ENCODE data around the gene N4BP2.

DNA sequence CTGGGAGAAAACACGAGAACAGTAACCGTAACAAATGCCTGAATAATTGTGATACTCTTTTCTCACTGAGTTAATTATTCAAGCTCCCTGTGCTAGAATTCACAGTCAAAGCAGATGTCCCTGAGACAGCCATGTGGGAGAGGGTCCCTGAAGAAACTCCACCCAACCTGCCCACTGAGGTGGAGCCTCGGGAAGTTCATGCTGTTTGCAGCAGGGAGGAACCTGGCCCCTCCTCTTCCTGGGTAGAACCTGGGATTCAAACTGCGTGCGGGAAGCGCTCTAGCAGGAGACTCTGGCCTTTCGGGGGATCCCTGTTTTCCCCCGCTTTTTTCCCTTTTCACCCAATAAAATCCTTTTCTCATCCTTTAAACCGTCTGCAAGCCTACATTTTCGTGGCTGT is 120.0 kb downstream of the N4BP2 start:
- TF ChIP-seq, protein P1, sequence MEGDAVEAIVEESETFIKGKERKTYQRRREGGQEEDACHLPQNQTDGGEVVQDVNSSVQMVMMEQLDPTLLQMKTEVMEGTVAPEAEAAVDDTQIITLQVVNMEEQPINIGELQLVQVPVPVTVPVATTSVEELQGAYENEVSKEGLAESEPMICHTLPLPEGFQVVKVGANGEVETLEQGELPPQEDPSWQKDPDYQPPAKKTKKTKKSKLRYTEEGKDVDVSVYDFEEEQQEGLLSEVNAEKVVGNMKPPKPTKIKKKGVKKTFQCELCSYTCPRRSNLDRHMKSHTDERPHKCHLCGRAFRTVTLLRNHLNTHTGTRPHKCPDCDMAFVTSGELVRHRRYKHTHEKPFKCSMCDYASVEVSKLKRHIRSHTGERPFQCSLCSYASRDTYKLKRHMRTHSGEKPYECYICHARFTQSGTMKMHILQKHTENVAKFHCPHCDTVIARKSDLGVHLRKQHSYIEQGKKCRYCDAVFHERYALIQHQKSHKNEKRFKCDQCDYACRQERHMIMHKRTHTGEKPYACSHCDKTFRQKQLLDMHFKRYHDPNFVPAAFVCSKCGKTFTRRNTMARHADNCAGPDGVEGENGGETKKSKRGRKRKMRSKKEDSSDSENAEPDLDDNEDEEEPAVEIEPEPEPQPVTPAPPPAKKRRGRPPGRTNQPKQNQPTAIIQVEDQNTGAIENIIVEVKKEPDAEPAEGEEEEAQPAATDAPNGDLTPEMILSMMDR (IDR thresholded peaks at IDR 0.05; ENCODE audit: low read length): no peak
- TF ChIP-seq EZH2 (IDR thresholded peaks at IDR 0.05; ENCODE audit: borderline replicate concordance, low read length): no peak

Measured in OCI-LY1 (cell line).